Fibroblast of mammary gland (primary cell): ENCODE data around the gene ADORA2B.

Experiments
- DNase-seq: peaks from one replicate; pipeline ENCODE4 v3.0.0-alpha.2; 2010; ENCODE audit warnings: low read depth
- H3K4me3 ChIP-seq: 2 replicates; pipeline ENCODE4 v1.5.1; 2011; ENCODE audit warnings: low read depth, mild to moderate bottlenecking, low read length, moderate library complexity; ENCODE audit not compliant: control insufficient read depth
- CTCF ChIP-seq: conservative IDR thresholded peaks from 2 replicates; pipeline ENCODE4 v1.5.1; 2011; ENCODE audit warnings: low read depth, low read length, inconsistent platforms; ENCODE audit not compliant: control insufficient read depth, insufficient read depth

The ADORA2B gene

GRCh38 chr17:16025202-16025601, 80.3 kb downstream of the ADORA2B start:
- no peak for DNase-seq
- no peak for TF ChIP-seq CTCF

More at GRCh38 chr17:16025202-16025601, 80.3 kb downstream of the ADORA2B start:
- no peak overlapping the region for H3K4me3 ChIP-seq
